GM18861 (cell line): ENCODE measurements around the gene DUS1L.

Experiments
- ATAC-seq: cut with Tn5 transposase; IDR thresholded peaks from one replicate; pipeline ENCODE4 v1.9.1; 2021; ENCODE audit not compliant: unreplicated experiment

Gene DUS1L

DNA sequence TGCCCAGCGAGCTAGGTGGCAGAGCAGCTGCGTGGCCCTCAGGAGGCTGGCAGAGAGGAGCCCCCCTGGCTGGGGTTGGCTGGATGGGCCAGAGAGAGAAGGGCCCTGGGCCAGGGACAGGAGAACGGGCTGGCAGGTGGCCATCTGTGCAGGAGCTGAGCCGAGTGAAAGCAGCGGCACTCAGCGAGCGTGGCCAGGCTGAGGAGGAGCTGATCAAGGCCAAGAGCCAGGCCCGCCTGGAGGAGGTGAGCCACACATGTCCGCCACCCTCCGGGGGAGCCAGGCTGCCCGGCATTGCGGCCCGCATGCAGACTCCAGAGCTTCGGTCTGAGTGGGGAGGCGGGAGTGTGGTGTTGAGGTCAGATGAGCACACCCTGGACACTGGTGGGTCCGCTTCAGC is 36.2 kb downstream of the DUS1L start:
- no peak for ATAC-seq

DNA sequence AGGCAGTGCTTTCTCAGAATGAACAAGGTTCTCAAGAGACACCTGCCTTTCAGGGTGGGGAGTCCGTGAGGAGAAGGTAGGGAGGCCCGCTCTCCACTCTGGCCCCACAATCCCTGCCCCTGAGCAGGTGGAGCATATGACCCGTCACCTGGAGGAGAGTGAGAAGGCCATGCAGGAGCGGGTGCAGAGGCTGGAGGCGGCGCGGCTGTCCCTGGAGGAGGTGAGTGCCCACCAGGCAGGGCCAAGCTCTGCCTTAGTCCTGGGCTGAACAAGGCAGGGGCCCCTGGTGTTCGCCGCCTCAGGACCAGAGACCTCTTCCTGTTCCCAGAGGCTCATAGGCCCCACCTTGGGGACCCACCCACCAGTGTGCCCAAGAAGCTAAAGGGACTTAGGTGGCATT is 36.6 kb downstream of the DUS1L start:
- ATAC-seq, result no peak

DNA sequence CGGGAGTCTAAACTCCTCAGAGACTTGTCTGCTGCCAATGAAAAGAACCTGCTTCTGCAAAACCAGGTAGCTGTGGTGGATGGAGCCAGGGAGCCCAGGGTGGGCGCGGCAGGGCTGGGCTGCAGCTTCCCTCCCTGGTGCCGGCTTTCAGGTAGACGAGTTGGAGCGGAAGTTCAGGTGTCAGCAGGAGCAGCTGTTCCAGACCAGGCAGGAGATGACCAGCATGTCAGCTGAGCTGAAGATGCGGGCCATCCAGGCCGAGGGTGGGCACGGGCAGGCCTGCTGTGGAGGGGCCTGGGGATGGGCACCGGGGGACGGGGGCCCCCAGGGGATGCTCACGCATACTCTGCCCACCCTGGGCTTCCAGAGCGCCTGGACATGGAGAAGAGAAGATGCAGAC is 37.4 kb downstream of the DUS1L start:
- no peak for ATAC-seq

DNA sequence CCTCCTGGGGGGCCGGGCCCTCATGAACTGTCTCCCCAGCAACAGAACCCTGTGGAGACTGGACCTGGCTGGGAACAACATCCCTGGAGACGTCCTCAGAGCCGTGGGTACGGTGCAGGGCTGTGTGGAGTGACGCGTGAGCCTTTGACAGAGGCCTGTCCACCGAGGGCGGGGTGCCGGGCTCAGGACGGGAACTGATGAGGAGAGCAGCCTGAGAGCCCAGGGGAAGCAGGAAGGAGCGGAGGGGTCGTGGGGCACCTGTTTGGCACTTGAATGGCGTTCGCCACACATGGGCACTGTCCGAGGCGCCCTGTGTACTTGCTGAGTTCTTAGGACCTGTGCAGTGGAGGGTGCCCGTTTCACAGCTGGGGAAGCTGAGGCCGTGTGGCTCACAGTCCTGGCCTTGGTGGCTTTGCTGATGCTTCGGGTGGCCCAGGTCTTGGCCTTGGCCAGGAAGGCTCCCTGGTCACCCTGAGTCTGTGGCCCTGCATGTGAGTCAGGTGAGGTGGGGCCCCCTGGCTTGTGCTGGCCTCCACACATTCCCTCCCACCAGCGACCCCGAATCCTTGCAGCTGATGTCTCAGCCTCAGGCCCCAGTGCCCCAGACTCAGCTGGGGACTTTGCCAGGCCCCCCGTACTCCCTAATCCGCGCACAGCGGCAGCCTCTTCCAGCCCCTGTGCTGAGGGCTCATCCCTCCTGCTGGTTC is 40.0 kb downstream of the DUS1L start:
- no peak for ATAC-seq

DNA sequence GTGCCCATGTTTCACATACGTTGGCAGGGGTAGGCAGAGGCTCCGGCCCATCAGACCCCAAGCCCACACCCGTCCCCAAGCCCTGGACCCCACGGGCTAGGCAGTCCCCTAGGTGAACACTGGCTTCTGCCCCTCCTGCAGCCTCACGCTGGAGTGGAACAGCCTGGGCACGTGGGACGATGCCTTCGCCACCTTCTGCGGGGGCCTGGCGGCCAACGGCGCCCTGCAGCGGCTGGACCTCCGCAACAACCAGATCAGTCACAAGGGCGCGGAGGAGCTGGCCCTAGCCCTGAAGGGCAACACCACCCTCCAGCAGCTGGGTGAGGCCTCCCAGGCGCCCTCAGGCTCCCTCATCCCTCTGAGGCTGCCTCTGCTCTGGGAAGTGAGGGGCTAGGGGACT is 40.7 kb downstream of the DUS1L start:
- ATAC-seq, result no peak

DNA sequence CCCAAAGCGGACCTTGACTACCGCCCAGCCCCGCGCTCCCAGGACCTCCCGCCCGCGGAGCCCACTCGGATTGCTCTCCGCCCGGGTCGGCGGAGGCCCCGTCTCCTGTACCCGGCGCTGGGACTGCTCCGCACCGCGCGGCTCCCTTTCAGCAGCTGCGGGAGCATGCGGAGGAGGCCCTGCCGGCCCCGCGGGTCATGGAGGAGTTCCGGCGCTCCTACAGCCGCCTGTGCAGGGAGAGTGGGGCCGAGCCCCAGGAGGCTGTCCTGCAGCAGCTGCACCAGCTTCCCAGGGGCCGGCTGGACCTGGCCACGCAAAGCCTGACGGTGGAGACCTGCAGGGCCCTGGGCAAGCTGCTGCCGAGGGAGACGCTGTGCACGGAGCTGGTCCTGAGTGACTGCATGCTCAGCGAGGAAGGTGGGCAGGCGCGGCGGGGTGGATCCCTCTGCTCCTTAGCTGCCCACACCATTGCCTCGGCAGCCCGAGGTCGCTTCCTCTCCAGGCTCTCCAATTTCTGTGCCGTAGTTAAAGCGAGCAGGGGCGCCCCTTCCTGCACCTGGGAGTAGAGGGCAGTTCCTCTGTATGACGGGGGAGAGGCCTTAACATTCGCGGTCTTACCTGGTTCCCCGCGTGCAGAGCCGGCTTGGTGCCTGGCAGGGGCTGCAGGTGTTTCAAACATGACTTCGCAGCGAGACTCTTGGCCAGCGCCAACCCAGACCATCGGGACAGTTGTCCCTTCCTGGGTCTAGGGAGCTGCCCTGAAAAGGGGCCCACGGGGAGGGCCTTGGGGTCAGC is 42.0 kb downstream of the DUS1L start:
- peak; percentile 7 for ATAC-seq

DNA sequence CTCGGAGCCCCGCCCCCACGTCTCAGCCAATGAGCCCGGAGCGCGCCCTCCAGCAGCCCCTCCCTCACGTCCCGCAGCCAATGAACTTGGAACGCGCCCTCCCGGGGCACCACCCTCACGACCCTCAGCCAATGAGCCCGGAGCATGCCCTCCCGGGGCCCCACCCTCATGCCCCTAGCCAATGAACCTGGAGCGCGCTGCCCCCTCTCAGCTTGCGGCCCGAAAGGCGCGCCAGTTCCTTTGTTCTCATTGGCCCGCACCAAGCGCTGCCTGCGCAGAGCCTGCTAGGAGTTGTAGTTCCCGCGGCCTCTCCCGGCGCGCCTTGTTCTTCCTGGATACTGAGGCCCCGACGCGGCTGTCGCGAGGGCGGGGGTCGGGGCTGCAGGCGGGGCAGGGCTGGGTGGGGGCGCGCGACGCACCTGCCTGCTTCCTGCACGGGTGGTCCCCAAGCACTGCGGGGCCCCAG is 42.6 kb downstream of the DUS1L start, which contains the start of gene LRRC45:
LRRC45 (plus strand) TSS at position 325 of the 466 bp plus-strand sequence. CDS start 339 bp downstream, outside the sequence.
- ATAC-seq, result peak; percentile 71

DNA sequence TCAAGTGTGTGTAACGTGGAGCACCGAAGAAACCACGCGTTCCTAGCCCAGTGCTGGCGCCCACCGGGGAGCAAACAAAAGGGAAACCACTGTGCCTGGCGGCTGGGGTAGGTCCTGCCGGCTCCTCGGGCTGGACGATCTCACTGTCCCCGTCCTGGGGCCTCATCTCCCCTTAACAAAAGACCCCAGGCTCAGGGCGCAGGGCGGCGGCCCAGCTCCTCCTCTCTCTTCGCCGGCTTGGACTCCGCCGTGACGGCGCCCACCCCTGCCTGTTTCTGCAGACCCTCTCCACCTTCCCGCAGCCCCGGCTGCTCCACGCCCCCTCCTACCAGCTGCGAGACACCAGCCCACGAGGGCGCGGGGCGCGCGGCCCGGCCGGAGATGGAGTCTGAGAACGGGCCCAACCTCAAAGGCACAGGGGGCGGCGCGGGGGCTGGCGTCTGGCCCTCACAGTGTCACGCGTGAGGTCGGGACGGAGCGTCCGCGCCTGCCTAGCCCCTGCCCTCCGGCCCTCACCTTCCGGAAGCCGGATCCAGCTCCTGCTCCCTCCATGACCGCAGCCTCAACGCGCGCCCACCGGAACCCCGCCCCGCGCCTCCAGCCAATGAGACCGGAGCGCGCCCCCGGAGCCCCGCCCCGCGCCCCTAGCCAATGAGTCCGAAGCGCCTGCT is 43.2 kb downstream of the DUS1L start, which contains the start of gene CENPX:
CENPX (minus strand) TSS at position 569 of the 671 bp plus-strand sequence; CDS start at position 552, 17 bp downstream.
- peak; percentile 16 for ATAC-seq

DNA sequence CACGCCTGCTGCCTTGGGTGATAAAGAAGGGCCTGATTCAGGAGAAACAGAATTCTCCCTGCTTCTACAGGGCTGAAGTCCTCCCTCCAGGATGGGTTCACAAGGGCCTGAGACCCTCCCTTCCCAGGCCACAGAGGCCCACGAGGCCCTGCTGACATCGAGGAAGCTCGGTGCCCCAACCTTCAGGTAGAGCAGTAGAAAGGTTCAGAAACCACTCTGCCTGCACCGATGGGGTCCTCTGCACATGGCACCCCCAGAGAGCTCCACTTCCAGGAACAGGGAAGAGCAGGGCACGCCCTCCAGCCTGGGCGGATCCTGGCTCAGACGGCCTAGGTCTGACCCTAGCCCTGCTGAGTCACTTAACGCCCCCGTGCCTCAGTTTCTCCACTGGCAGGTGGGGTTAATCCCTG is 43.7 kb downstream of the DUS1L start:
- ATAC-seq, result no peak

DNA sequence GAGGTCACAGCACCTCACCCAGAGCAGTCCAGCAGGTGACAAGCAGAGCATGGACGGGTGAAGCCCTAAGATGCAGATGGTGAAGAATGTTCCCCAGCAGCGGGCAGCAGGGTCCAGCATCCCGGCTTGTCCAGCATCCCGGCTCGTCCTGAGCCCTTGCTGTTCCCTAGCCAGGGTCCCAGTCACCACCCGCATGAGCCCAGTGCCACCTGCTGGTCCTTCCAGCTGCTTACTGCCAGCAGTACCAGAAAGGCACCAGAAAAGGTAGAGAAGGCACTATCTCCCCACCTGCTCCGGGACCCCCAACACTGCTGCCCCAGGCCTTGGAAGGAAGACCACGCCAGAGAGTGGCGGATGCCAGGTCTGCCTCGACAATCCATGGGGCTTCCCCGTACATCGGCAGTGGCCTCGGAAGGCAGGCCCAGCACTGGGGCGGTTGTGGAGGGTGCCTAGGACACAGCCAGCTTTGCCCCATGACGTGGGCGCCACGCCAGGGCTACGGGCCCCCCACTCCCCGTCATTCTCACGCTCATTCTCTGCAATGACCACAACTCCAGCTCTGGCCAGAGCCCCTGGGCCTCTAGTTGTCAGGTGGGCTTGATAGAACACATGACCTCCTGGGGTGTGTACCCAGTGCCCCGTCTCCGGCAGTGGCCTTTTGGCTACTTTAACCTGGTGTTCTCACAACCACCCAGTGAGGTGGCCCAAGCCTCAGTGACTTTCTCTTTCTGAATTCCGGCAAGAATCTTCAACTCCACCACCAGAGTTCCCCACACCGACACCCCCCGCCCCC is 44.3 kb downstream of the DUS1L start:
- ATAC-seq, result no peak

DNA sequence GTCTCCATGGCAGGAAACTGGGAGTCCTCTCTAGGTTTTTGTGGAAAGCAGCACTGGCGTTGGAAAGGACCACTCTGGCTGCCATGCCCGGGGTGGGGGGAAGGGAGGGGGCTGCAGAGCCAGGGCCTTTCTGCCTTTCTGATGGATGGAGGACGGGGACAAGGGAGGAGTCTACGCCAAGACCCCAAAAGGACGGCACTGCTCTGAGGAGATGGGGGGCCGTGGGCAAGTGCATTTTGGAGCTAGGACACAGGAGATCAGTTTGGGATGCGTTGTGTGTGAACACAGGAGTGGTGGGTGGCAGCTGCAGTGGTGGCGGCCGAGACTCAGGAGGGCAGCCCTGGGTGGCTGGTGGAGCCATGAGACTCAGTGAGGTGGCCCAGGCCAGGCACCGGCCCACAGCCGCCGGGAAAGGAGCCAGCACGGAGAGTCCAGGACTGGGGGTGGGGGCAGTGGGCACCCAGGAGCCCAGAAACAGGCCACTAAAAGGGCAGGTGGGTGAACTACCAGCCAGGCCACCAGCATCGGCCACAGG is 45.0 kb downstream of the DUS1L start:
- ATAC-seq, result no peak

DNA sequence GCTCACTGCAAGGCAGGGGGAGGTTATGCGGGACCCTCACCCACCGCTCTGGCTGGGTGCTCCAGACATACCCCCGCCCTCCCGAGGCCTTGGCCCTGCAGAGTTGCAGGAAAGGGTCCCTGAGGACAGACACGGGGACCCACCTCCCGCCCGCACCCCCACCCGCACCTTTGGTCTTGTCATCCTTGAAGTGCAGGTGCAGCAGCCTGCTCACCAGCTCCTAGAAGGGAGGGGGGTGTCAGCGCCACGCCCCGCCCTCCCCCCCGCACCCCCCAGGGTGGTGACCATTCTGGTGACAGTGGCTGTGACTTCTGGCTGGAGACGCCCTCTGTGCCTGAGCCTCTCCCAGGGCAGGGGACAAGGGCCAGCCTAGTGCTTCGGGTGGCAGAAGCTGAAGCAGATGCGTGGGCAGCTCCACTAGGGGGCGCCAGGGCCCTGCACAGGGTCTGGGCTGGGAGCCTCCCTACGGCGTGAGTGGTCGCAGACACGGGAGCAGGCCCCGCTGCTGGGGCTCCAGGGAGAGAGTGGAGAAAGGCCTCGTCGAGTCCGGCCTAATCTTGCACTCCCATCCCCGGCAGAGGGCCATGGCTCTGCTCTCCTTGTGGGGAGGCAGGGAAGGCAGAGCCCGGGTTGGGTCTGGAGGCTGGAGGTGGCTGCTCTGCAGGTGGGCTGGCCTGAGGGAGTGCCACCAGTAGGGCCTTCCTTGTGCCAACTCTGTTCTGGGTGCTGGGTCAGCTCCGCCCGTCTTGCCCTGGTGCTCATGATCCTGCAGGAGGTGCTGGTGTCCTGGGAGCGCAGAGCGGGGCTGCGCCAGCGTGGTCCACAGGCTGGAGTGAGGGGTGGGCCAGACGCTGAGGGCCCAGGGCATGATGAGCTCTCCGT is 45.7 kb downstream of the DUS1L start:
- no peak for ATAC-seq

DNA sequence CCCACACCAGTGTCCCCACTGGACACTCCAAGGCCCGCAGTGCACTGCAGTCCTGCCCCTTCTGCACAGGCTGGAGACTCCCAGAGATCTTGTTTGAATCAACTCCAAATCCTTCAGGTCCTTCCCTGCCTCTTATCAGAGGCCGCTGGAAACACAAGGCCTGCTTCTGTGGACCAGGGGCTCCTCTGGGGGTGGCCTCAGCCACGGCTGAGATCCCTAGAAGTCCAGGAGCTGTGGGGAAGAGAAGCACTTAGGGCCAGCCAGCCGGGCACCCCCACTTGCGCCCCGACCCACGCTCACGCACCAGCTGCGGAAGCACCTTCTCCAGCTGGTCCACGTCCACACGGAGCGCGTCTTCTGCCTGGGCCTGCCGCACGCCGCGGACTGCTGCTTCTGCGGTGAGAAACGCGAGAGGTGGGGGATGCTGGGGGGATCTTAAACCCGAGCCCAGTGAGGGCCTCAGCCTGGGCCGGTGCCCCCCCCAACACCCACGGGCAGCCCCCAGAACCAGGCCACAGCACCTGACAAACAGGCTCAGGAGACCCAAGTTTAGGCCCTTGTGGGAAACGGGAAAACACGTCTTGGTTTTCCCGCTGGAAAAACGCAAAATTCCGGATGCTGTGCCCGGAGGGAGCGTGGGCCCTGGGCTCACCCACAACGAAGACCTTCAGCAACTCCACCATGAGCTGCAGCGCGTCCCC is 46.5 kb downstream of the DUS1L start:
- no peak for ATAC-seq

DNA sequence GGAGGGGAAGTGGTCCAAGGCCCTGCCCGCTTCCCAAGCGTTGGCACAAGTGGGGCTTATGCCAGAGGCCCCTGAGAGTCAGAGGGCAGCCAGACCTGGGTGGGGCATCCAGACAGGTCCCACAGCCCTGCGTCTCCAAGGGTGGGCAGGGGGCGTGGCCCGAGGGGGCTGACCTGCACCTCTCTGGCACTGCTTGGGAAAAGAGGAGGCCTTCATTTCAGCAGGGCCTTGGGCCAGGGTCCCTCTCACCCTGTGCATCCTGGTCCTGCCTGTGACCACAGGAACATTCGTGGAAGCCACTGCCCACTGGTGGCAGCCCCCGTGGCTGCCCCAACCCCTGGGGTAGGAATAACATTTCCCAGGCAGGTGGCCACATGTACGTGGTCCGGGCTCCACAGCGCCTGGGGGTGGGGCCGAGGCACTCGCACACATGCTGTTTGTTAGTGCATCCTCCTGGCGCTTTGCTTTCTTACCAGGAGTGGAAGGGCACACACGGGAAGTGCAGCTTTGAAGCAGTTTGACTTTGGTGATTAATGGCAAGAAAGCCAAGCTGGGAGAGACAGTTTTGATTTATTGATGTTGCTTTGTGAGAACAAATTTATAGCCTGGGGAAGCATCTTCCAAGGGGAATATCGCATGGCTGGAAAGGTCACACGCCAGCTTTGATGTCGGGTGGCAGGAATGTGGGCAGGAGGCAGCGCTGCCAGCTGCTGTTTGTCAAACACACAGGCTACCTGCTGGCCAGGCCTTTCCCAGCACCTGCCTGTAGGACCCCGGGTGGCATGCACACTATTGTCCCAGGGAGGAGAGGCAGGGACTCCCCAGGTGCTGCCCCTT is 47.2 kb downstream of the DUS1L start:
- ATAC-seq, result no peak

DNA sequence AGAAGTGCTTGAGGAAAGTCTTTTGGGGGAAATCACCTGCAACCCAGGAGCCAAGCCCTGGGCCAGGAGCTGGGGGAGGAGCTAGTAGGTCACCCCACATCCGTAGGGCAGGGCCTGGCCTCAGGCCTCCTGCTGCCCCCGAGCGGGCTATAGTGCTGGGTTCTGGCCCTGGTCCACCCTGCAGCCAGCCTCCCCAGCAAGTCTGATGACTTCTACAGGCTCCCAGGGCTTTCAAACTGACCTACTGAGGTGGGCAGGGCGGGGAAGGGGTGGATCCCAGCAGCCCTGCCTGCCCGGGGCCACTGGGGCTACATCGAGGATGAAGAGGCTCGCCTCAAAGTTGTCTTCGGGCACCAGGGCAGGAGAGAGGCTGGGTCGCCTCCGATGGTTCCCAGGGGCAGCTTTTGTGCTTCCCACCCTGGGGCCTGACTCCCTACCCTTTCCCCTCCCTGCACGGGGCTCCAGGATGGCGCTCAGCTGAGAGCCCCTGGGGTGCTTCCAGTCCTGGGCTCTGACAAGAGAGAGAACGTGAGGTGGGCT is 47.9 kb downstream of the DUS1L start:
- ATAC-seq, result no peak

DNA sequence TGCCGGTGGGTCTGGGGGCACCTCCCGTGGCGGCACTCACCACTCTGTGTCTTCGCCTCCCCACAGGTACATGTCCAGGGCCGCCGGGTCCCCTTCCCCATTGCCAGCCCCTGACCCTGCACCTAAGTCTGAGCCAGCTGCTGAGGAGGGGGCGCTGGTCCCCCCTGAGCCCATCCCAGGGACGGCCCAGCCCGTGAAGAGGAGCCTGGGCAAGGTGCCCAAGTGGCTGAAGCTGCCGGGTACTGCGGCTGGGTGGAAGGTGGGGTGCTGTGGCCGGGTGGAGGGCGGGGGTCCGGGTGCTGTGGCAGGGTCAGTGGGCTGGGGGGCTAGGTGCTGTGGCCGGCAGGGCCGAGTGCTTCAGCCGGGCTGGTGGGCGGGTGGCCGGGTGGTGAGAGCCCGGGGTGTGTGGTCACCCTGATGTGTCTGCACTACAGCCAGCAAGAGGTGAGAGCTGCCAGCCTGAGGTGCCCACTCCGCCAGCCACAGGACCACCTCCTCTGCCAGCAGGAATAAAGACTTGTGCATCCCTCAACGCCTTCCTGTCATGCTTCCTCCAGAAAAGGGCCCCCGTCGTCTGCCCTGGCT is 48.6 kb downstream of the DUS1L start:
- no peak for ATAC-seq
